HG03432 (cell line): ENCODE measurements around the gene RAB3IP.
"Not testable (repeated sequence)": the region's sequence is repeated elsewhere in the genome, so short reads cannot be mapped to it uniquely, and the experiment has no call there.

Experiments used
- ATAC-seq: cut with Tn5 transposase; IDR thresholded peaks from one replicate; pipeline ENCODE4 v1.9.1; 2021; ENCODE audit warnings: mild to moderate bottlenecking, moderate library complexity; ENCODE audit not compliant: unreplicated experiment

Gene RAB3IP

GRCh38 chr12:69833696-69834095 is 95.0 kb downstream of the RAB3IP start:
- ATAC-seq, result no peak

- no peak for ATAC-seq
Measured at GRCh38 chr12:69834147-69834546, 95.5 kb downstream of the RAB3IP start.

GRCh38 chr12:69834576-69834975 is 95.9 kb downstream of the RAB3IP start:
- no peak for ATAC-seq

GRCh38 chr12:69835081-69835480 is 96.4 kb downstream of the RAB3IP start:
- no peak for ATAC-seq

GRCh38 chr12:69836015-69836414 is 97.4 kb downstream of the RAB3IP start:
- no peak for ATAC-seq

GRCh38 chr12:69837191-69837590 is 98.5 kb downstream of the RAB3IP start:
- no peak for ATAC-seq

- no peak for ATAC-seq
Measured at GRCh38 chr12:69837657-69838415, 99.2 kb downstream of the RAB3IP start.

- no peak for ATAC-seq
Measured at GRCh38 chr12:69840727-69841126, 102.1 kb downstream of the RAB3IP start.

- no peak for ATAC-seq
Measured at GRCh38 chr12:69843608-69844007, 104.9 kb downstream of the RAB3IP start.

GRCh38 chr12:69844416-69844815 is 105.8 kb downstream of the RAB3IP start:
- no peak for ATAC-seq

- ATAC-seq, result no peak
Measured at GRCh38 chr12:69844836-69845235, 106.2 kb downstream of the RAB3IP start.

GRCh38 chr12:69846976-69847375 is 108.3 kb downstream of the RAB3IP start:
- ATAC-seq, result no peak

- no peak for ATAC-seq
Measured at GRCh38 chr12:69851976-69852375, 113.3 kb downstream of the RAB3IP start.

GRCh38 chr12:69853176-69853961 is 114.7 kb downstream of the RAB3IP start:
- not testable (repeated sequence) for ATAC-seq

- ATAC-seq, result no peak
Measured at GRCh38 chr12:69866698-69867097, 128.0 kb downstream of the RAB3IP start.

- ATAC-seq, result no peak
Measured at GRCh38 chr12:69868695-69869094, 130.0 kb downstream of the RAB3IP start.

GRCh38 chr12:69872804-69873203 is 134.1 kb downstream of the RAB3IP start:
- ATAC-seq, result no peak
